HepG2 (cell line): ENCODE data around the gene PHACTR1. TPM values are rescaled to one million over a fixed set of nuclear protein-coding genes. Genes with fewer than 3 reads are reported as not detected.
A peak's percentile ranks its signal among the peaks of the same experiment; 100 is the strongest.

ENCODE experiments used
- ATAC-seq: fragments of 200-7000 bp; cut with Tn5 transposase; 3 replicates; pipeline ENCODE4 v1.9.1; 2020; ENCODE audit warnings: mild to moderate bottlenecking, moderate library complexity
- BruUV-seq: library from RNA; stranded (reverse); fragments of 400-500 nt; replicated peaks from 2 replicates; lab custom pipeline; 2021; lab: Mats Ljungman, UMichigan
- CTCF ChIA-PET: fragments of 300-600 bp; formaldehyde crosslinking; extraction: SDS; loops from one replicate; lab custom pipeline; 2021; ENCODE audit warnings: low total read pairs, inconsistent platforms, low intra/inter-chr PET ratio; lab: Yijun Ruan, JAX
- POLR2A ChIA-PET: fragments of 350-600 bp; sonication (Branson Sonifier 250); formaldehyde crosslinking; loops from one replicate; lab custom pipeline; 2020; ENCODE audit warnings: antibody characterized with exemption, inconsistent platforms; lab: Yijun Ruan, JAX
- DNase-seq: peaks from one replicate; pipeline ENCODE4 v3.0.0-alpha.2; 2015; ENCODE audit warnings: low spot score
- FAIRE-seq: peaks from 3 replicates; lab custom pipeline; 2011; peaks lifted over from hg19 to GRCh38; lab: Jason Lieb, UNC
- H2AFZ ChIP-seq: one replicate; pipeline ENCODE4 v1.6.1; 2011; ENCODE audit warnings: low read length, inconsistent platforms
- H3K27ac ChIP-seq: fragments of 300-600 bp; 3 replicates; pipeline ENCODE4 v1.8.0; 2011; ENCODE audit warnings: mixed run types, mild to moderate bottlenecking, mixed read lengths, low read length, inconsistent platforms; ENCODE audit not compliant: insufficient read depth; ENCODE audit errors: extremely low read length
- H3K27me3 ChIP-seq, 2 experiments: fragments of 200-600 bp in 1 of 2; 2 replicates in 1 of 2; 3 replicates in 1 of 2; pipeline versions ENCODE4 v1.6.0 to v1.8.0; 2011; ENCODE audit warnings: low read length in 2 of 2, mild to moderate bottlenecking in 2 of 2, moderate library complexity in 2 of 2, inconsistent platforms in 1 of 2; ENCODE audit not compliant: insufficient read depth in 2 of 2, control insufficient read depth in 1 of 2
- H3K36me3 ChIP-seq, 2 experiments: fragments of 200-600 bp in 1 of 2; replicated peaks in 1 of 2; 2 replicates in 1 of 2; 3 replicates in 1 of 2; pipeline versions ENCODE4 v1.5.1 to v1.8.0; 2011; ENCODE audit warnings: low read length in 2 of 2, inconsistent platforms in 1 of 2; ENCODE audit not compliant: insufficient read depth in 2 of 2, control insufficient read depth in 1 of 2
- H3K4me1 ChIP-seq: 2 replicates; pipeline ENCODE4 v1.5.1; 2012; ENCODE audit warnings: low read length, inconsistent platforms; ENCODE audit not compliant: insufficient read depth
- H3K4me2 ChIP-seq: 2 replicates; pipeline ENCODE4 v1.6.0; 2011; ENCODE audit warnings: low read depth, low read length, inconsistent platforms
- H3K4me3 ChIP-seq, 3 experiments: fragments of 200-600 bp in 1 of 3; sonication (generic), shearing (Covaris generic) in 1 of 3; replicated peaks in 1 of 3; 2 replicates each; pipeline ENCODE4 v1.5.1; 2011 to 2016; ENCODE audit warnings: low read length in 3 of 3, inconsistent platforms in 2 of 3, low read depth in 2 of 3, mild to moderate bottlenecking in 2 of 3, control low read depth in 1 of 3, mixed read lengths in 1 of 3; ENCODE audit not compliant: insufficient read depth in 1 of 3
- H3K79me2 ChIP-seq: one replicate; pipeline ENCODE4 v1.6.1; 2011; ENCODE audit warnings: low read length, inconsistent platforms; ENCODE audit not compliant: insufficient read depth
- H3K9ac ChIP-seq: 2 replicates; pipeline ENCODE4 v1.6.0; 2011; ENCODE audit warnings: mild to moderate bottlenecking, low read depth, low read length, inconsistent platforms; ENCODE audit not compliant: insufficient read depth
- H3K9me3 ChIP-seq: 2 replicates; pipeline ENCODE4 v1.5.1; 2012; ENCODE audit warnings: mild to moderate bottlenecking, low read length
- H4K20me1 ChIP-seq: 2 replicates; pipeline ENCODE4 v1.6.0; 2011; ENCODE audit warnings: inconsistent platforms, mild to moderate bottlenecking, low read length, moderate library complexity; ENCODE audit not compliant: insufficient read depth
- AHR ChIP-seq: IDR thresholded peaks from 2 replicates; pipeline ENCODE4 v1.6.1; 2018; ENCODE audit warnings: missing genetic modification reagents, missing compliant biosample characterization
- ATAD3A ChIP-seq: sonication (generic); formaldehyde crosslinking; IDR thresholded peaks from 2 replicates; pipeline ENCODE4 v1.4.0; 2020; ENCODE audit warnings: missing genetic modification reagents
- ZNF343 ChIP-seq: sonication (generic); formaldehyde crosslinking; IDR thresholded peaks from 2 replicates; pipeline ENCODE4 v1.4.0; 2020; ENCODE audit warnings: mild to moderate bottlenecking, missing genetic modification reagents
- ZNF609 ChIP-seq: sonication (generic); formaldehyde crosslinking; IDR thresholded peaks from 2 replicates; pipeline ENCODE4 v1.4.0; 2020; ENCODE audit warnings: mild to moderate bottlenecking, missing genetic modification reagents, borderline replicate concordance
- ZNF703 ChIP-seq: sonication (generic); formaldehyde crosslinking; IDR thresholded peaks from 2 replicates; pipeline ENCODE4 v1.5.1; 2020; ENCODE audit warnings: missing genetic modification reagents, mild to moderate bottlenecking, moderate library complexity, borderline replicate concordance
- WGBS: methylation state at CpG from one replicate; pipeline ENCODE4 v1.1.6; 2017; ENCODE audit warnings: low lambda C conversion rate; 5-methylcytosine and 5-hydroxymethylcytosine counted together
- in situ Hi-C: cut with HindIII; loops from 2 replicates; pipeline ENCODE4 v1.10.0; 2017; ENCODE audit warnings: low pct_unique_long_range_greater_than_20kb; ENCODE audit not compliant: extremely low pct_ligation_motif_present
- intact Hi-C: fragments of 100-400 bp; cut with micrococcal nuclease; formaldehyde crosslinking; loops from one replicate; pipeline ENCODE4 v1.10.0; 2022; ENCODE audit not compliant: unreplicated experiment
- polyA plus RNA-seq, 8 experiments: library from polyadenylated mRNA; depleted of rRNA in 3 of 8; stranded (reverse) in 7 of 8; unstranded in 1 of 8; fragments of >200 nt; fragmentation: Illumina TruSeq in 4 of 8; extraction: Trizol in 4 of 8; gene quantifications; 2 replicates each; pipeline versions ENCODE4 v1.2.1 to v1.2.3, GENCODE V29; 2011 to 2016; ENCODE audit warnings: low read depth in 4 of 8, missing spikeins in 1 of 8, mixed read lengths in 1 of 8; ENCODE audit not compliant: insufficient read depth in 1 of 8
- total RNA-seq, 5 experiments: library from RNA; depleted of rRNA; stranded (reverse); fragments of >200 nt; fragmentation: Illumina TruSeq; extraction: Trizol; gene quantifications; 2 replicates each; pipeline ENCODE4 v1.2.3, GENCODE V29; 2016; ENCODE audit warnings: low read depth in 1 of 5
- TF ChIP-seq, protein P1 (sequence below): sonication (generic); formaldehyde crosslinking; IDR thresholded peaks from 2 replicates; pipeline ENCODE4 v1.5.1; 2020; ENCODE audit warnings: mild to moderate bottlenecking, missing genetic modification reagents, borderline replicate concordance

Gene PHACTR1
- total and polyA plus RNA-seq, 2 of the 13 experiments (the other 11 are each of a cell fraction or from before 2014, with no cell fraction given) = 0.09 TPM; not detected in 1

- ChIA-PET CTCF (interaction anchor here (1.6 to 2.2 kb wide), 4 partner anchors 103 to 421 kb away, joined by 4 to 26 read pairs (median 10); no protein-coding TSS in a partner anchor), POLR2A (no interaction called here)
- H3K9me3 ChIP-seq = no peaks in the 10 kb centered on the region
- TF ChIP-seq AHR (CRISPR knock-in tag) = no peak
- TF ChIP-seq, protein P1, sequence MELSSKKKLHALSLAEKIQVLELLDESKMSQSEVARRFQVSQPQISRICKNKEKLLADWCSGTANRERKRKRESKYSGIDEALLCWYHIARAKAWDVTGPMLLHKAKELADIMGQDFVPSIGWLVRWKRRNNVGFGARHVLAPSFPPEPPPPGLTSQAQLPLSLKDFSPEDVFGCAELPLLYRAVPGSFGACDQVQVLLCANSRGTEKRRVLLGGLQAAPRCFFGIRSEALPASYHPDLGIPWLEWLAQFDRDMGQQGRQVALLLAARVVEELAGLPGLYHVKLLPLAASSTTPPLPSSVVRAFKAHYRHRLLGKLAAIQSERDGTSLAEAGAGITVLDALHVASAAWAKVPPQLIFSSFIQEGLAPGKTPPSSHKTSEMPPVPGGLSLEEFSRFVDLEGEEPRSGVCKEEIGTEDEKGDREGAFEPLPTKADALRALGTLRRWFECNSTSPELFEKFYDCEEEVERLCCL (CRISPR knock-in tag) = no peak
- TF ChIP-seq ZNF609 (CRISPR knock-in tag) = no peak
- no peak for TF ChIP-seq ZNF703 (CRISPR knock-in tag)
- no peak for TF ChIP-seq ZNF343 (CRISPR knock-in tag)
- no peak for TF ChIP-seq ATAD3A (CRISPR knock-in tag)
- no peak for FAIRE-seq
- H3K36me3 ChIP-seq = no peaks in the 10 kb centered on the region
- H3K9ac ChIP-seq = no peak overlapping the region
- ATAC-seq = no peak
- 32% methylated on average over 2 of the region's 2 CpGs for WGBS
- no peaks in the 10 kb centered on the region for H4K20me1 ChIP-seq
- H3K27me3 ChIP-seq = peaks cover 0 to 8% of the 10 kb centered on the region in 2 experiments; a peak in 2 of 5 replicates
- in situ Hi-C loops (loop anchor here (10.0 kb wide), 1 partner anchor 138 kb away; no protein-coding TSS in a partner anchor), intact Hi-C loops (loop anchor here (1.0 kb wide), 2 partner anchors 103 to 137 kb away; no protein-coding TSS in a partner anchor)
- H3K4me3 ChIP-seq = no peak overlapping the region
- peaks cover 27% of the 10 kb centered on the region for H3K4me1 ChIP-seq
- H2AFZ ChIP-seq = no peak overlapping the region
- H3K27ac ChIP-seq = no peak overlapping the region
- H3K79me2 ChIP-seq = peaks cover 4% of the 10 kb centered on the region
- no peak for DNase-seq
- H3K4me2 ChIP-seq = 0 out of 2 replicates have a peak overlapping the region, but pooled peaks have one; percentile 40
- BruUV-seq = no TSS peak
Measured at GRCh38 chr6:13332349-13332706, 615.8 kb downstream of the PHACTR1 start.
